HepG2 (cell line): ENCODE results near the gene TMC2. TPM values are rescaled to one million over a fixed set of nuclear protein-coding genes. Genes with fewer than 3 reads are reported as not detected.

Experiments used
- ATAC-seq: fragments of 200-7000 bp; cut with Tn5 transposase; 3 replicates; pipeline ENCODE4 v1.9.1; 2020; ENCODE audit warnings: mild to moderate bottlenecking, moderate library complexity
- BruUV-seq: library from RNA; stranded (reverse); fragments of 400-500 nt; replicated peaks from 2 replicates; lab custom pipeline; 2021; lab: Mats Ljungman, UMichigan
- CTCF ChIA-PET: fragments of 300-600 bp; formaldehyde crosslinking; extraction: SDS; loops from one replicate; lab custom pipeline; 2021; ENCODE audit warnings: low total read pairs, inconsistent platforms, low intra/inter-chr PET ratio; lab: Yijun Ruan, JAX
- POLR2A ChIA-PET: fragments of 350-600 bp; sonication (Branson Sonifier 250); formaldehyde crosslinking; loops from one replicate; lab custom pipeline; 2020; ENCODE audit warnings: antibody characterized with exemption, inconsistent platforms; lab: Yijun Ruan, JAX
- DNase-seq: peaks from one replicate; pipeline ENCODE4 v3.0.0-alpha.2; 2015; ENCODE audit warnings: low spot score
- FAIRE-seq: peaks from 3 replicates; lab custom pipeline; 2011; peaks lifted over from hg19 to GRCh38; lab: Jason Lieb, UNC
- H2AFZ ChIP-seq: one replicate; pipeline ENCODE4 v1.6.1; 2011; ENCODE audit warnings: low read length, inconsistent platforms
- H3K27ac ChIP-seq: fragments of 300-600 bp; 3 replicates; pipeline ENCODE4 v1.8.0; 2011; ENCODE audit warnings: mixed run types, mild to moderate bottlenecking, mixed read lengths, low read length, inconsistent platforms; ENCODE audit not compliant: insufficient read depth; ENCODE audit errors: extremely low read length
- H3K27me3 ChIP-seq, 2 experiments: fragments of 200-600 bp in 1 of 2; 2 replicates in 1 of 2; 3 replicates in 1 of 2; pipeline versions ENCODE4 v1.6.0 to v1.8.0; 2011; ENCODE audit warnings: low read length in 2 of 2, mild to moderate bottlenecking in 2 of 2, moderate library complexity in 2 of 2, inconsistent platforms in 1 of 2; ENCODE audit not compliant: insufficient read depth in 2 of 2, control insufficient read depth in 1 of 2
- H3K36me3 ChIP-seq, 2 experiments: fragments of 200-600 bp in 1 of 2; replicated peaks in 1 of 2; 2 replicates in 1 of 2; 3 replicates in 1 of 2; pipeline versions ENCODE4 v1.5.1 to v1.8.0; 2011; ENCODE audit warnings: low read length in 2 of 2, inconsistent platforms in 1 of 2; ENCODE audit not compliant: insufficient read depth in 2 of 2, control insufficient read depth in 1 of 2
- H3K4me1 ChIP-seq: 2 replicates; pipeline ENCODE4 v1.5.1; 2012; ENCODE audit warnings: low read length, inconsistent platforms; ENCODE audit not compliant: insufficient read depth
- H3K4me2 ChIP-seq: 2 replicates; pipeline ENCODE4 v1.6.0; 2011; ENCODE audit warnings: low read depth, low read length, inconsistent platforms
- H3K4me3 ChIP-seq, 3 experiments: fragments of 200-600 bp in 1 of 3; sonication (generic), shearing (Covaris generic) in 1 of 3; replicated peaks in 1 of 3; 2 replicates each; pipeline ENCODE4 v1.5.1; 2011 to 2016; ENCODE audit warnings: low read length in 3 of 3, inconsistent platforms in 2 of 3, low read depth in 2 of 3, mild to moderate bottlenecking in 2 of 3, control low read depth in 1 of 3, mixed read lengths in 1 of 3; ENCODE audit not compliant: insufficient read depth in 1 of 3
- H3K79me2 ChIP-seq: one replicate; pipeline ENCODE4 v1.6.1; 2011; ENCODE audit warnings: low read length, inconsistent platforms; ENCODE audit not compliant: insufficient read depth
- H3K9ac ChIP-seq: 2 replicates; pipeline ENCODE4 v1.6.0; 2011; ENCODE audit warnings: mild to moderate bottlenecking, low read depth, low read length, inconsistent platforms; ENCODE audit not compliant: insufficient read depth
- H3K9me3 ChIP-seq: 2 replicates; pipeline ENCODE4 v1.5.1; 2012; ENCODE audit warnings: mild to moderate bottlenecking, low read length
- H4K20me1 ChIP-seq: 2 replicates; pipeline ENCODE4 v1.6.0; 2011; ENCODE audit warnings: inconsistent platforms, mild to moderate bottlenecking, low read length, moderate library complexity; ENCODE audit not compliant: insufficient read depth
- CBX1 ChIP-seq: IDR thresholded peaks from one replicate; pipeline ENCODE4 v1.6.1; 2016; ENCODE audit warnings: antibody characterized with exemption, low read depth
- CREB3 ChIP-seq: sonication (generic); formaldehyde crosslinking; IDR thresholded peaks from 2 replicates; pipeline ENCODE4 v1.5.0; 2020; ENCODE audit warnings: missing genetic modification reagents
- GMEB1 ChIP-seq: sonication (generic); formaldehyde crosslinking; IDR thresholded peaks from 2 replicates; pipeline ENCODE4 v1.5.1; 2020; ENCODE audit warnings: missing genetic modification reagents, mild to moderate bottlenecking, borderline replicate concordance
- HNRNPH1 ChIP-seq: fragments of 200-400 bp; formaldehyde crosslinking; optimal IDR thresholded peaks from 2 replicates; pipeline ENCODE3; 2017; ENCODE audit warnings: mild to moderate bottlenecking, low read depth, low read length
- KAT7 ChIP-seq: IDR thresholded peaks from 2 replicates; pipeline ENCODE4 v1.6.1; 2018; ENCODE audit warnings: borderline replicate concordance, missing compliant biosample characterization
- MXD4 ChIP-seq: IDR thresholded peaks from 2 replicates; pipeline ENCODE4 v1.6.1; 2016; ENCODE audit warnings: mild to moderate bottlenecking, missing biosample characterization, missing genetic modification reagents
- REPIN1 ChIP-seq: sonication (generic); formaldehyde crosslinking; IDR thresholded peaks from 2 replicates; pipeline ENCODE4 v1.8.0; 2022; ENCODE audit warnings: missing genetic modification reagents, low read depth, mild to moderate bottlenecking, borderline replicate concordance
- TCF12 ChIP-seq, 2 experiments: fragments of 450-650 bp in 1 of 2; sonication (generic) in 1 of 2; formaldehyde crosslinking in 1 of 2; IDR thresholded peaks; 2 replicates each; pipeline versions ENCODE4 v1.6.1 to v1.8.0; 2017 to 2022; ENCODE audit warnings: antibody characterized with exemption in 1 of 2, mild to moderate bottlenecking in 1 of 2, missing genetic modification reagents in 1 of 2, moderate library complexity in 1 of 2
- WIZ ChIP-seq: sonication (generic); formaldehyde crosslinking; IDR thresholded peaks from 2 replicates; pipeline ENCODE4 v1.5.1; 2020; ENCODE audit warnings: mild to moderate bottlenecking, missing genetic modification reagents
- ZBED4 ChIP-seq: sonication (generic); formaldehyde crosslinking; IDR thresholded peaks from 2 replicates; pipeline ENCODE4 v1.4.0; 2020; ENCODE audit warnings: missing genetic modification reagents, borderline replicate concordance
- ZBTB4 ChIP-seq: sonication (generic); formaldehyde crosslinking; IDR thresholded peaks from 2 replicates; pipeline ENCODE4 v1.4.0; 2020; ENCODE audit warnings: missing genetic modification reagents, mild to moderate bottlenecking, borderline replicate concordance
- ZNF333 ChIP-seq: sonication (generic); formaldehyde crosslinking; IDR thresholded peaks from 2 replicates; pipeline ENCODE4 v1.4.0; 2020; ENCODE audit warnings: mild to moderate bottlenecking, missing genetic modification reagents, borderline replicate concordance
- ZNF557 ChIP-seq: sonication (generic); formaldehyde crosslinking; IDR thresholded peaks from 2 replicates; pipeline ENCODE4 v1.4.0; 2020; ENCODE audit warnings: missing genetic modification reagents
- ZNF580 ChIP-seq: IDR thresholded peaks from 2 replicates; pipeline ENCODE4 v1.6.1; 2016; ENCODE audit warnings: low read depth, borderline replicate concordance
- WGBS: methylation state at CpG from one replicate; pipeline ENCODE4 v1.1.6; 2017; ENCODE audit warnings: low lambda C conversion rate; 5-methylcytosine and 5-hydroxymethylcytosine counted together
- in situ Hi-C: cut with HindIII; loops from 2 replicates; pipeline ENCODE4 v1.10.0; 2017; ENCODE audit warnings: low pct_unique_long_range_greater_than_20kb; ENCODE audit not compliant: extremely low pct_ligation_motif_present
- intact Hi-C: fragments of 100-400 bp; cut with micrococcal nuclease; formaldehyde crosslinking; loops from one replicate; pipeline ENCODE4 v1.10.0; 2022; ENCODE audit not compliant: unreplicated experiment
- polyA plus RNA-seq, 8 experiments: library from polyadenylated mRNA; depleted of rRNA in 3 of 8; stranded (reverse) in 7 of 8; unstranded in 1 of 8; fragments of >200 nt; fragmentation: Illumina TruSeq in 4 of 8; extraction: Trizol in 4 of 8; gene quantifications; 2 replicates each; pipeline versions ENCODE4 v1.2.1 to v1.2.3, GENCODE V29; 2011 to 2016; ENCODE audit warnings: low read depth in 4 of 8, missing spikeins in 1 of 8, mixed read lengths in 1 of 8; ENCODE audit not compliant: insufficient read depth in 1 of 8
- total RNA-seq, 5 experiments: library from RNA; depleted of rRNA; stranded (reverse); fragments of >200 nt; fragmentation: Illumina TruSeq; extraction: Trizol; gene quantifications; 2 replicates each; pipeline ENCODE4 v1.2.3, GENCODE V29; 2016; ENCODE audit warnings: low read depth in 1 of 5

The TMC2 gene
- total and polyA plus RNA-seq, 2 of the 13 experiments (the other 11 are each of a cell fraction or from before 2014, with no cell fraction given) = not detected

GRCh38 chr20:2575682-2576081, 39.3 kb downstream of the TMC2 start:
- no peaks in the 10 kb centered on the region for H3K36me3 ChIP-seq
- no peak for FAIRE-seq
- POLR2A ChIA-PET = interaction anchor here (0.7 kb wide), 1 partner anchor 14 kb away, joined by 3 read pairs; no protein-coding TSS in a partner anchor
- in situ Hi-C loops (no loop called here), intact Hi-C loops (no loop called here)
- no peak overlapping the region for H3K4me2 ChIP-seq
- H2AFZ ChIP-seq = no peak overlapping the region
- no peak for ATAC-seq
- no peaks in the 10 kb centered on the region for H4K20me1 ChIP-seq
- H3K9me3 ChIP-seq = no peaks in the 10 kb centered on the region
- DNase-seq = no peak
- 3% methylated on average over 1 of the region's 1 CpG for WGBS
- H3K79me2 ChIP-seq = no peaks in the 10 kb centered on the region
- no peak overlapping the region for H3K9ac ChIP-seq
- CTCF ChIA-PET = no interaction called here
- TF ChIP-seq GMEB1 (no peak), ZBED4 (CRISPR knock-in tag) (no peak), CBX1 (no peak), ZNF557 (CRISPR knock-in tag) (no peak), ZNF333 (CRISPR knock-in tag) (no peak), WIZ (no peak), HNRNPH1 (no peak), MXD4 (CRISPR knock-in tag) (no peak), REPIN1 (no peak), CREB3 (CRISPR knock-in tag) (no peak), ZBTB4 (CRISPR knock-in tag) (no peak), TCF12 (IDR thresholded peaks at IDR 0.05) (no peak), TCF12 (CRISPR knock-in tag; IDR thresholded peaks at IDR 0.05) (no peak), KAT7 (CRISPR knock-in tag) (no peak), ZNF580 (CRISPR knock-in tag) (no peak)
- H3K4me3 ChIP-seq = no peak overlapping the region
- H3K27ac ChIP-seq = no peak overlapping the region
- peaks cover 9% of the 10 kb centered on the region for H3K4me1 ChIP-seq
- H3K27me3 ChIP-seq = peaks cover 0 to 24% of the 10 kb centered on the region in 2 experiments; a peak in 3 of 5 replicates
- no TSS peak for BruUV-seq
